ENCODE data around the gene DCDC2B.

Gene DCDC2B

DNA sequence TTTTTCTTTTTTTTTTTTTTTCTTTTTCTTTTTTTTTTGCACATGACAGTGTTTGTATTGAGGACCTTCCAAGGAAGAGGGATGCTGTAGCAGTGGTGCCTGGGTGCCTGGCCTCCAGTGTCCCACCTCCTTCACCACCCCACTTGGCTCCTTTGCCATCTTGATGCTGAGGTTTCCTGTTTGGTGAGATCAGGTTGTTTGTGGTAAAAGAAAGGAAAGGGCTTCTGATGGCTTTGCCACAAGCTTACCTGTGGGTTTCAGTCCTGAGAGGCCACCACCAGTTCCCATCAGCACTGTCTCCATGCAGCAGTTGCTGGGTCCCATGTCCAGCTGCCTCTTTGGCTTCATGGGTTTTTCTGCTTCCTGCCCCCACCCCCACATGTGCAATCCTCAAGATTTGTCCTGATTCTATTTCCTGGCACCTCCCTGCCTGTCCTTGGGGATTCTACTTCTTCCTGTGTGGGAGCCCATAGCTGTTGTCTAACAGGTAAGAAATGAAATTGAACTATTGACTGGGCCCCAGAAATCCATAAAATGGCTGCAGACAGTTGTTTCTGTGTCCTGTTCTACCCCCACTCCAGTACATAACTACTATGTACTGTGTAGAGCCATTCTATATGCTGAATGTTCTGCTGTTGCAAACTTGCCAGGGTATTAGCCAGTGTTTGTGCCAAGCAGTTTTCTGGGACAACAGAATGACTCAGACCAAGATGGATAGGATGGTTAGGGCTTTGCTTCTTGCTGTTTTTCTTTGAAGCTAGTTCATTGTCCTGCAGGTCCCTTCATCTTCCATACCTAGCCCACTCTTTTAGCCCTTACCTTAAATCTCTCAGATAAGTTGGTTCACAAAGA, 12.7 kb upstream of the DCDC2B start:
- TF ChIP-seq CTCF (conservative IDR thresholded peaks at IDR 0.05; ENCODE audit: low read depth, low read length) = no peak
- no peak overlapping the region for H3K4me3 ChIP-seq (ENCODE audit: low read depth, low read length)
- DNase-seq (ENCODE audit: low read depth) = no peak

DNA sequence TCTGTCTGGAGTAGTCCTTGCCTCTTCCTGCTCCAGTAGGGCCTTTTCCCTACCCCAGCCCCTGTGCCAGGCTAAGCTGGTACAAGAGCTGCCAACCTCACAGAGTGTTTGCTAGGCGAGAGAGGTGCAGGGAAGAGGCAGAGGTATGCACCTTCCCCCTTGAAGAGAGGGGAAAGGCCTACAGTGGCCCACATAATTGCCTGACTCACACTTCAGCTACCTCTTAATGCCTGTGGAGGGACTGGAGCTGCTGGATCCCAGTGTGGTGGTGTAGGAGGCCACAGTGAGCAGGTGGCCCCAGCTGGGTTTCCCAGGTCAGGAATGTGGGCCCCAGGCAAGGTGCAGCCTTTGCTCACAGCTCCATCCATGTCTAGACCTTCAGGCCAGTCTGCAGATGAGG, 11.8 kb upstream of the DCDC2B start:
- H3K4me3 ChIP-seq (ENCODE audit: low read depth, low read length) = no peak overlapping the region
- no peak for DNase-seq (ENCODE audit: low read depth)
- TF ChIP-seq CTCF (conservative IDR thresholded peaks at IDR 0.05; ENCODE audit: low read depth, low read length) = no peak

- TF ChIP-seq CTCF (conservative IDR thresholded peaks at IDR 0.05; ENCODE audit: low read depth, low read length) = no peak
- no peak for DNase-seq (ENCODE audit: low read depth)
Measured at GRCh38 chr1:32197837-32198236, 11.1 kb upstream of the DCDC2B start.

DNA sequence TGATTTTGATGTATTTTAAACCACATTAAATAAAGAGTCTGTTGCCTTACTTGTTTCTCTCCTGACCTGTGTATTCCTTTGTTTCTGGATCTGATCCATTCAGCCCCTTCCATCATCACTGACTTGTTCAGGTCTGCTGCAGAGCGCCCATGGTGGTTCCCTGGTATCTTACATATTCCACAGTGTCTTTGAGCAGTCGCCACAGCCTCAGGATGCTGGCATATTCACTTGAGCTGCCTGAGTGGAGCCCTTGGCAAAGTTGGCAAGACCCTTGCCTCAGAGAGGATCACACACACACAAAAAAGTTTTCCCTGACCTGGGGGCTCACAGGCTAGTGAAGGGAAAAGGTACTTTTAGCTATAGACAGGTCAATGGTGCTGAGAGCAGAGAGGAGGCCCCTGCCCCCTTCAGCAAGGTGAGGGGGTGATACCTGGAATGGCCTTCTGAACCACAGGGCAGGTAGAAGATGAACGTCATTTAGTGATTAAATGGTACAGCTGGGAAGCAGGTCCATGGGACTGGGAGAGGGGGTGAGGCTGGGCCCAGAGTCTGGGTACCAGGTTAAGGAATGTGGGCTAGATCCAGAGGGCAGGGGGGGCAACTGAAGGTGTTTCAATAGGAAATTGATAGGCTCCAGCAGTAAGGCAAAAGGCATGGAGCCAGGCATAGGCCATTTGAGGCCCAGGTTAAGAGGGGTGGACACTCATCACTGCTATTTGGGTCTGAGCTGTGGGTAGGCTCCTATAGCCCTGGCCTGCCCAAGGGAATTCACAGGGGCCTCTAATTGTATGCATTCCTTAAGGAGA, 10.4 kb upstream of the DCDC2B start:
- no peak for DNase-seq (ENCODE audit: low read depth)
- no peak overlapping the region for H3K4me3 ChIP-seq (ENCODE audit: low read depth, low read length)
- TF ChIP-seq CTCF (conservative IDR thresholded peaks at IDR 0.05; ENCODE audit: low read depth, low read length) = no peak

More at GRCh38 chr1:32197837-32198236, 11.1 kb upstream of the DCDC2B start:
- H3K4me3 ChIP-seq (ENCODE audit: low read depth, low read length) = no peak overlapping the region

GRCh38 chr1:32199043-32199716, 9.7 kb upstream of the DCDC2B start:
- no peak overlapping the region for H3K4me3 ChIP-seq (ENCODE audit: low read depth, low read length)
- TF ChIP-seq CTCF (conservative IDR thresholded peaks at IDR 0.05; ENCODE audit: low read depth, low read length) = no peak
- DNase-seq (ENCODE audit: low read depth) = no peak

- peak overlapping the region; percentile 72 for H3K4me3 ChIP-seq (ENCODE audit: low read depth, low read length)
- no peak for DNase-seq (ENCODE audit: low read depth)
- TF ChIP-seq CTCF (conservative IDR thresholded peaks at IDR 0.05; ENCODE audit: low read depth, low read length) = no peak
Measured at GRCh38 chr1:32199717-32200072, 9.2 kb upstream of the DCDC2B start.
